ENCODE data around the gene PRLHR.

The PRLHR gene

DNA sequence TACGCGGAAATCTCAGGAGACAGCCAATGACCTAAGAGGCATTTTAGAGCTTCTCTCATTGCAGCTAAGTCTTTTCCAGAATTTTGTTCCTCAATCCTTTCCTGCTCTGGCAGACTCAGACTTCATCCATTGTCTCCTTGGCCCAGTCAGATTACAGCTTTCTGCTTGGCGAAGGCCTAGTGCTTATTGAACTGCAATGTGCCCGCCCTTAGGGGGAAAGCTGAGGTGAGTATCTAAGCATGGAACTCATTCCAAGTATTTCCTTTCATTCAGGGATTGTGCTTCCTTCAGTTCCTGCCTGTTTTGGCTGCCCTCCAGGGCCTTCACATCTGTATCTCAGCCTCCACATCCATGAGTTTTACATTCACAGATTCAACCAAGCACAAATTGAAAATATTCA, 37.5 kb downstream of the PRLHR start:
- no peak for DNase-seq

DNA sequence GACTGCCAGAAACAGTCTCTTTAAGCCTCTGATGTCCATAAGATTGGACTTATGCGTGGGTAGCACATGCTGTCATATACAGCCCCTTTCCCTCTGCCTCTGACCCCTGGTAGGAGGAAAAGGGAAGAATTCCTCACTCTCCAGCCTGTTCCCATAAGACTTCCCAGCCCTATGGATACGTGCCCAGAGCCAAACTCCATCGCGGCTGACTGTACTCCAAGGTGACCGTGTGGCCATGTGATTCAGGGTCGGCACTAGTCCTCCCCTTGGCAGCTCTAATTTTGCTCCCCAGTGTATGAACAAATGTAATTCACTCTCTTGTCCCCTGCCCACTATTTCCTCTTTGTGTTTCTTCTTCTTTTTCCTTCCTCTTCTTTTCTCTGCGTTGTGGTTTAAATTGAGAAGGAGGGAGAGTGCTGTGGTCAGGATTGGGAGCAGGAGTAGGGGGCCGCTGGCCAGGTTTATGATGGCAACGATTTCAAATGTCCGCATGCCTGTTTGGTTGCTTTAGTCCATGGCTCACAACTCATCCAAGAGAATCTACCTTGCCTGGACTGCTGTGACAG, 43.8 kb downstream of the PRLHR start:
- no peak for DNase-seq

DNA sequence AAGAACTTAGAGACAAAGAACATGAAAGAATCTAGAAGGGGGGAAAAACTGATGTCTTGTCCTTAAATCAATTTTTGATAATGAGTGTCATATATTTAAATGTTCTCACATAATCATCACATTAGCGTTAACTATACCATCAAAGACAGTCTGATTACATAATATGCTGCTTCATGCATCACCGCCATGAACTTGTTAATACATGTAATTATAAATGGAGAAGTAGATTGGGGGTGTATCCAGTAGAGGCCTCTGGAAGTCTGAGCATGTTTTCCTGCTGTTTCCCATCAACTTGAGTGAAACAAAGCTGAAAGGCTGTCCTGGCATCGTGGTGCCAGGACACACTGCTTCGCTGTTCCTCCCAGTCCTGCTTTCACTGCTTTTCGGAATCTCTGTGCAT, 48.2 kb downstream of the PRLHR start:
- no peak for DNase-seq

DNA sequence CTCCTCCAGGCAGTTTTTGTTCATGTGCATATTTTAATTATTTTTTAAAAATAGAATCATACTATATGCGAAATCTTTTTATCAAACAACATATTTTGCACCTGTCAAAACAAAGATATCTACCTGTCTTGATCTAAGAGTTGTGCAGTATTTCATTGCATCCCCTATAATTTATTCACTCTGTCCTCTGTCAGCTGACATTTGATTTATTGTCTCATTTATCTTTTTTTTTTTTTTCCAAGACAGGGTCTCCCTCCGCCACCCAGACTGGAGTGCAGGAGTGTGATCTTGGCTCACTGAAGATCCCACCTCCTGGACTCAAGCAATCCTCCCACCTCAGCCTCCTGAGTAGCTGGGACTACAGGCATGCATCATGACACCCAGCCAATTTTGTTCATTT, 49.0 kb downstream of the PRLHR start:
- DNase-seq, result no peak

DNA sequence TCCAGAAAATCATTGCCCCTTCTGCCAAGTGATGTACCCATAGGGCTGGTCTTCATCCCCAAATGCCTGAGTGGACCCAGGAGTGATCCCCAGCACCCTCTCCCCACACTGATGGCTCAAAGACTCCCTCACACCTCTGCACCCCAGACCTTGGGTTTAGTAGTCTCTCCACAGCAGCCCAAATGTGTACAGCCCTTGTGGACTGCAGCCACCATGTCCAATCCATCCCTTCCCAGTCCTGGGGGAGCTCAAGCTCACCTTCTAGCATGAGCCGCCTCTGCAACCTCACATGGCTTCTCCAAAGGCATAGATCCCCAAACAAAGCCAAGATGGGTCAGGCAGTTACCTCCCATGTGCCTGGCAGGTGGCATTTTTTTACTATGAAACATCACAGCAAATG, 50.1 kb downstream of the PRLHR start:
- DNase-seq, result no peak

DNA sequence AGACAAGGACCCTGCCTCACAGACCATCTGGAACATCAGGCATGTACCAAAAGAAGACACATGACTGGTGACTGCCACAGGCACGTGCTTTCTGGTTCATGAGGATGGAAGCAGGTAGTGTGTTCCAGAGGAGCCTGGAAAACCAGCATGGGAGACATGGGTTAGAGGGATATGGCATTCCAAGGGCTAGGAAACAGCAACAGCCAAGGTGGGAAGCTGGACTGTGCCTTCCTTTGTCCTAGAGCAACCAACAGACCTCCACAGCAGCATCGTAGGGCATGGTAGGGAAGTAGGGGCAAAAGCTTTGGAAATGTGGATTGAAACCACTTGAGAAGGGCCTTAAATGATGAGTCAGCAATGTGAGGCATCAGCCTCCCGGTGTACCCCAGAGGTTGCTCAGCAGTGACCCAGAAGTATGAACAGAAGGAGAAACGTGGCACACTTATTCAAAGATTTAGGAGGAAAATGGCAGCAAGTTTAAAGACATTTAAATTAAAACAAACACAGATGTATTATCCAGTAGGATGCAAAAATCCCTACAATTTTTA, 51.0 kb downstream of the PRLHR start:
- no peak for DNase-seq

DNA sequence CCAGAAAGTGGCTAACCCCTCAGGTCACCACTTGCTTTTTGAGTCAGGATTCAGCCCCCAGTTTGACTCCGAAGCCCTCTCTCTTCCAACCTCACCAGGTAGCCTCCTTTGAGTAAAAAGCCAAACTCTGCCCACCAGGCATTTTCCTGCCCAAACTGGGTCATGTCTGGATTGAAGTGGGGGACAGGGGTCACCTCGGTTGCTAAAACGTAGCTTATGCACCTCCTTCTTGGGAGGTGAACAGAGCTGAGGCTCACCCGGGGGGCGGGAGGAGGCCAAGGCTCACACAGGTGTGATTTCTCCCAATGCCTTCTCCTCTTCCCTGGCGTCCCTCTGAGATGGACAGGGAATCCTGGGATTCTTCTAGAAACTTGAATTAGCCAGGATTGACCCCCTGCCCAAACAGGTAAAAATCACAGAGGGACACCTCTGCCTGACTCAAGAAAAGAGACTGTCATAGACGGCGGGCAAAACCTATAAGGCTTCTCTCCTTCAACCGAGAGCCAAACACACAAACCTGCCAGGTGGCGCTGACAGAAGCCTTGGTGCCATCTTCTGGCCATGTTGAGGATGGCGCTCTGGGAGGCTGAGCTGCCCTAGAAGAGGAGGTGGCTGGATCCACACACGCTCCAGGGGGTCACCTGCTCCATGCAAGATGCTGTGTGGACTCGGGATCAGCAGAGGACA, 51.6 kb downstream of the PRLHR start:
- peak; percentile 4 for DNase-seq

DNA sequence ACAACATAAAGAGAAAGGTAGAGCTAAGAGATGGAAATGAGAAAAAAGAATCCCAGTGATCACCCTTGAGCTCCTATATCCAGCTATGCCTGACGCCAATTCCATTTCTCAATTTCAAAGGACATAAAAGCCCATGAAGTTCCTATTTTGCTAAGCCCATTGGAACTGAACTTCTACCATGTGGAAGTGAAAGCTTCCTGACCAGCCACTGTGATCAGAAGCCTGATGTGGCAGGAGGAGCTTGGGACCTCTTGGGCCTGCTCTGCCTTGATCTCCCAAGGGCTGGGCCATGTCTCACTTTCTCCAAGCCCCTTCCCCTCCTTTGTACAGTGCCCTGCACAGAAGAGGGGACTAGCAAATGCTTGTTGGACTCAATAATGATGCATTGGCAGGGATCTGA, 52.7 kb downstream of the PRLHR start:
- DNase-seq, result no peak

DNA sequence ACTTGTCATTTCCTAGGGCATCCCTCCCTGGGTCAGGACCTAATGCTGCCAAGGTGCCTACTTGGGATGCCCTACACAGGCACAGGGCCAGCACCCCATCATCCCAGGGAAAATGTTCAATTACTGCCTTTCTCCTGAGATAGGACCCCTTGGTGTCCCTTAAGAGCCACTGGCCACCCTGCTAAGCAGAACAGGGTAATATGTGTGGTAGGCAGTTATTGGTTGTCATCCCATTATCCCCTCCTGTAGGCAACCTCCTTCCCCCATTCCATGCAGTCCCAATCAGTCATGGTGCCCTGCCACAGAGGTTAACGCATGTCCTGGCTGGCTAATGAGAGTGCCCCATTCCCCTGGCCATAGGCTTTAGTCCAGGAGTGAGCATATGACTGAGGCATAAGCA, 53.2 kb downstream of the PRLHR start:
- DNase-seq, result no peak

DNA sequence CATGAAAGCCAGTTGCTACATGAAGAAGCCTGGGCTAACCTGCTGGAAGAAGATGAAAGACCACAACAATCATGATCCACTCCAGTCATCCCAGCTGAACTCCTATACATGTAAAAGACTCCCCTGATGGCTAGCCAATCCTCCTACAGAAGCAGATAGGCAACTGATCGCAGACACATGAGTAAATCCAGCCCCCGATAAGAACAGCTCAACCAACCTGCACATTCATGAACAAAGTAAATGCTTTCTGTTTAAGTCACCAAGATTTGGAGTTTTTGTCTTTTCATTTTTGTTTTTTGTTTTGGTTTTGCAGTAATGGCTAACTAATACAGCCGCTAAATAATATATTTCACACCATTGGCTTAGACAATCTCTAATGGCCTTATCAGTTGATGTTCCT, 53.7 kb downstream of the PRLHR start:
- DNase-seq, result no peak

Data from T-helper 9 cell (primary cell).